Gastrocnemius medialis (tissue), 4 donors: Measurements from ENCODE around the gene EVL. TPM values are rescaled to one million over a fixed set of nuclear protein-coding genes. Genes with fewer than 3 reads are reported as not detected.

ENCODE experiments used
- ATAC-seq, 2 donors: fragments of 150-250 bp; one replicate each; pipeline ENCODE4 v1.9.1; 2016
- DNase-seq, 2 donors: peaks; one replicate each; pipeline ENCODE4 v3.0.0-alpha.2; 2019
- H3K27ac ChIP-seq, 4 donors: fragments of 200-600 bp; sonication (generic); 1 replicate in 1 of 4; 2 replicates in 3 of 4; pipeline ENCODE4 v1.5.1; 2016 to 2018; ENCODE audit warnings: mild to moderate bottlenecking in 2 of 4, moderate library complexity in 1 of 4
- H3K27me3 ChIP-seq, 3 donors: fragments of 200-600 bp; sonication (generic) in 2 of 3; 1 replicate in 1 of 3; 2 replicates in 2 of 3; pipeline versions ENCODE4 v1.5.1 to v1.6.0; 2016 to 2019; ENCODE audit warnings: mild to moderate bottlenecking in 1 of 3, moderate library complexity in 1 of 3
- H3K36me3 ChIP-seq, 2 donors: fragments of 200-600 bp; sonication (generic) in 1 of 2; one replicate each; pipeline ENCODE4 v1.5.1; 2017 to 2018
- H3K4me1 ChIP-seq, 2 donors: fragments of 200-600 bp; sonication (generic) in 1 of 2; one replicate each; pipeline ENCODE4 v1.5.1; 2016 to 2017; ENCODE audit warnings: mild to moderate bottlenecking in 2 of 2
- H3K4me3 ChIP-seq, 4 donors: fragments of 200-600 bp; sonication (generic) in 3 of 4; 1 replicate in 1 of 4; 2 replicates in 3 of 4; pipeline ENCODE4 v1.5.1; 2016 to 2019; ENCODE audit warnings: mild to moderate bottlenecking in 2 of 4
- H3K9me3 ChIP-seq, 3 donors: fragments of 200-600 bp; sonication (generic) in 2 of 3; 1 replicate in 1 of 3; 2 replicates in 2 of 3; pipeline ENCODE4 v1.5.1; 2016 to 2019
- CTCF ChIP-seq, 5 experiments: fragments of 450-650 bp in 3 of 5; fragments of 200-600 bp in 2 of 5; sonication (generic) in 2 of 5; IDR thresholded peaks in 4 of 5; conservative IDR thresholded peaks in 1 of 5; 1 replicate in 4 of 5; 2 replicates in 1 of 5; pipeline ENCODE4 v1.5.1; 2016 to 2019; ENCODE audit warnings: antibody characterized with exemption in 5 of 5, mild to moderate bottlenecking in 3 of 5, moderate library complexity in 3 of 5
- POLR2A ChIP-seq, 2 donors: fragments of 450-650 bp; IDR thresholded peaks; one replicate each; pipeline ENCODE4 v1.6.1; 2017; ENCODE audit warnings: antibody characterized with exemption in 2 of 2, mild to moderate bottlenecking in 2 of 2, moderate library complexity in 2 of 2
- in situ Hi-C, 4 donors: fragments of 200-750 bp; cut with MboI; loops; one replicate each; pipeline versions ENCODE4 v1.15.0 to v1.8.0; 2017; ENCODE audit warnings: low sequenced_read_pairs in 4 of 4
- intact Hi-C: fragments of 100-400 bp; cut with DNase I; formaldehyde crosslinking; loops from one replicate; pipeline ENCODE4 v1.15.1; 2023; ENCODE audit warnings: low total_unique reads
- total RNA-seq, 4 donors: library from RNA; depleted of rRNA; stranded (reverse); fragments of >200 nt; gene quantifications; one replicate each; pipeline versions ENCODE4 v1.1.0 to v1.2.3, GENCODE V29; 2016

EVL gene
- total RNA-seq, 4 donors from 2014 or later, result 5.8 to 14.3 (median 9.5) TPM

- Histone ChIP-seq H3K9me3 (no peaks in the 10 kb centered on the region), H3K27me3 (no peaks in the 10 kb centered on the region), H3K4me1 (no peaks in the 10 kb centered on the region), H3K27ac (no peak overlapping the region), H3K4me3 (no peak overlapping the region), H3K36me3 (no peaks in the 10 kb centered on the region)
- intact Hi-C loops, result no loop called here
- DNase-seq, result no peak
- TF ChIP-seq CTCF (IDR thresholded peaks at IDR 0.05 in 4 of 5, conservative IDR thresholded peaks at IDR 0.05 in 1 of 5) (no peak), POLR2A (IDR thresholded peaks at IDR 0.05) (no peak)
- no peak for ATAC-seq
- in situ Hi-C loops, result no loop called here
Observed at GRCh38 chr14:100041271-100041670, 24.0 kb upstream of the EVL start.

GRCh38 chr14:100042286-100042685, 22.9 kb upstream of the EVL start:
- Histone ChIP-seq H3K27me3 (no peaks in the 10 kb centered on the region), H3K36me3 (no peaks in the 10 kb centered on the region), H3K27ac (no peak overlapping the region), H3K4me1 (no peaks in the 10 kb centered on the region), H3K9me3 (no peaks in the 10 kb centered on the region), H3K4me3 (no peak overlapping the region)
- in situ Hi-C loops (no loop called here), intact Hi-C loops (no loop called here)
- no peak for TF ChIP-seq CTCF (IDR thresholded peaks at IDR 0.05 in 4 of 5, conservative IDR thresholded peaks at IDR 0.05 in 1 of 5)
- no peak for TF ChIP-seq POLR2A (IDR thresholded peaks at IDR 0.05)
- DNase-seq (no peak), ATAC-seq (no peak)

GRCh38 chr14:100045642-100046344, 19.4 kb upstream of the EVL start:
- Histone ChIP-seq H3K4me1 (no peaks in the 10 kb centered on the region), H3K36me3 (no peaks in the 10 kb centered on the region), H3K4me3 (no peak overlapping the region), H3K27ac (no peak overlapping the region), H3K9me3 (no peaks in the 10 kb centered on the region), H3K27me3 (no peaks in the 10 kb centered on the region)
- TF ChIP-seq POLR2A (IDR thresholded peaks at IDR 0.05) (no peak), CTCF (IDR thresholded peaks at IDR 0.05 in 4 of 5, conservative IDR thresholded peaks at IDR 0.05 in 1 of 5) (no peak)
- in situ Hi-C loops (no loop called here), intact Hi-C loops (no loop called here)
- ATAC-seq (no peak), DNase-seq (no peak)

GRCh38 chr14:100047600-100047999, 17.6 kb upstream of the EVL start:
- DNase-seq, result no peak
- no peaks in the 10 kb centered on the region for H3K27me3 ChIP-seq
- ATAC-seq, result no peak
- H3K4me3 ChIP-seq, result no peak overlapping the region
- H3K36me3 ChIP-seq, result no peaks in the 10 kb centered on the region
- H3K9me3 ChIP-seq, result no peaks in the 10 kb centered on the region
- no peak overlapping the region for H3K27ac ChIP-seq
- in situ Hi-C loops (no loop called here), intact Hi-C loops (no loop called here)
- no peak for TF ChIP-seq POLR2A (IDR thresholded peaks at IDR 0.05)
- TF ChIP-seq CTCF (IDR thresholded peaks at IDR 0.05 in 4 of 5, conservative IDR thresholded peaks at IDR 0.05 in 1 of 5), result no peak
- no peaks in the 10 kb centered on the region for H3K4me1 ChIP-seq

- Histone ChIP-seq H3K36me3 (no peaks in the 10 kb centered on the region), H3K27me3 (no peaks in the 10 kb centered on the region), H3K4me1 (no peaks in the 10 kb centered on the region), H3K9me3 (no peaks in the 10 kb centered on the region), H3K4me3 (no peak overlapping the region), H3K27ac (no peak overlapping the region)
- ATAC-seq (no peak), DNase-seq (no peak)
- intact Hi-C loops (no loop called here), in situ Hi-C loops (no loop called here)
- TF ChIP-seq CTCF (IDR thresholded peaks at IDR 0.05 in 4 of 5, conservative IDR thresholded peaks at IDR 0.05 in 1 of 5), result no peak
- TF ChIP-seq POLR2A (IDR thresholded peaks at IDR 0.05), result no peak
Observed at GRCh38 chr14:100048786-100049185, 16.4 kb upstream of the EVL start.
